ENCODE measurements around the gene ZBTB46.

Gene ZBTB46

GRCh38 chr20:63745961-63746731 lies 84.9 kb downstream of the ZBTB46 start:
- DNase-seq (no peak), ATAC-seq (ENCODE audit: insufficient read depth, low read depth) (no peak)
- H3K4me1 ChIP-seq (ENCODE audit: insufficient read depth, low read length) = peaks cover 20% of the 10 kb centered on the region
- H4K20me1 ChIP-seq (ENCODE audit: insufficient read depth, low read length) = peaks cover 12% of the 10 kb centered on the region
- H3K4me3 ChIP-seq (ENCODE audit: low read depth in 1 of 2, low read length in 2 of 2) = no peak overlapping the region
- no peaks in the 10 kb centered on the region for H3K9me3 ChIP-seq (ENCODE audit: insufficient read depth, low read length, severe bottlenecking)
- no peak overlapping the region for H2AFZ ChIP-seq (ENCODE audit: low read depth, low read length)
- TF ChIP-seq EZH2 (IDR thresholded peaks at IDR 0.05; ENCODE audit: borderline replicate concordance, low read depth, low read length, severe bottlenecking) (no peak), CTCF (IDR thresholded peaks at IDR 0.05; ENCODE audit: borderline replicate concordance, extremely low read depth, low read length, poor library complexity, severe bottlenecking) (no peak)
- H3K36me3 ChIP-seq (ENCODE audit: insufficient read depth, low read length) = peaks cover 22% of the 10 kb centered on the region
- no peaks in the 10 kb centered on the region for H3K79me2 ChIP-seq (ENCODE audit: insufficient read depth, low read length)
- no peak overlapping the region for H3K9ac ChIP-seq (ENCODE audit: low read depth, low read length)
- H3K4me2 ChIP-seq (ENCODE audit: insufficient read depth, low read length) = no peak overlapping the region
- H3K27me3 ChIP-seq (ENCODE audit: insufficient read depth, low read length, poor library complexity) = no peaks in the 10 kb centered on the region
- no peak overlapping the region for H3K27ac ChIP-seq (ENCODE audit: low read length)

- Histone ChIP-seq H3K27me3 (ENCODE audit: insufficient read depth, low read length, poor library complexity) (no peaks in the 10 kb centered on the region), H3K4me2 (ENCODE audit: insufficient read depth, low read length) (no peak overlapping the region), H3K9me3 (ENCODE audit: insufficient read depth, low read length, severe bottlenecking) (no peaks in the 10 kb centered on the region), H3K27ac (ENCODE audit: low read length) (no peak overlapping the region), H3K36me3 (ENCODE audit: insufficient read depth, low read length) (peaks cover 28% of the 10 kb centered on the region), H3K4me1 (ENCODE audit: insufficient read depth, low read length) (peaks cover 20% of the 10 kb centered on the region), H3K4me3 (ENCODE audit: low read depth in 1 of 2, low read length in 2 of 2) (no peak overlapping the region), H4K20me1 (ENCODE audit: insufficient read depth, low read length) (peaks cover 19% of the 10 kb centered on the region), H3K79me2 (ENCODE audit: insufficient read depth, low read length) (peaks cover 7% of the 10 kb centered on the region; the same call in 1 of the 2 replicates), H2AFZ (ENCODE audit: low read depth, low read length) (no peak overlapping the region), H3K9ac (ENCODE audit: low read depth, low read length) (no peak overlapping the region)
- 0 out of 3 replicates have a peak, but pooled peaks have one; percentile 7 for ATAC-seq (ENCODE audit: insufficient read depth, low read depth)
- TF ChIP-seq CTCF (IDR thresholded peaks at IDR 0.05; ENCODE audit: borderline replicate concordance, extremely low read depth, low read length, poor library complexity, severe bottlenecking) = no peak
- no peak for TF ChIP-seq EZH2 (IDR thresholded peaks at IDR 0.05; ENCODE audit: borderline replicate concordance, low read depth, low read length, severe bottlenecking)
- no peak for DNase-seq
Measured at GRCh38 chr20:63745424-63745805, 85.6 kb downstream of the ZBTB46 start.

GRCh38 chr20:63744574-63745423 lies 86.3 kb downstream of the ZBTB46 start:
- TF ChIP-seq CTCF (IDR thresholded peaks at IDR 0.05; ENCODE audit: borderline replicate concordance, extremely low read depth, low read length, poor library complexity, severe bottlenecking) = no peak
- no peak for TF ChIP-seq EZH2 (IDR thresholded peaks at IDR 0.05; ENCODE audit: borderline replicate concordance, low read depth, low read length, severe bottlenecking)
- Histone ChIP-seq H3K27me3 (ENCODE audit: insufficient read depth, low read length, poor library complexity) (no peaks in the 10 kb centered on the region), H4K20me1 (ENCODE audit: insufficient read depth, low read length) (peaks cover 19% of the 10 kb centered on the region), H3K4me2 (ENCODE audit: insufficient read depth, low read length) (no peak overlapping the region), H3K4me1 (ENCODE audit: insufficient read depth, low read length) (peaks cover 19% of the 10 kb centered on the region), H3K9me3 (ENCODE audit: insufficient read depth, low read length, severe bottlenecking) (no peaks in the 10 kb centered on the region), H3K27ac (ENCODE audit: low read length) (no peak overlapping the region), H2AFZ (ENCODE audit: low read depth, low read length) (no peak overlapping the region), H3K9ac (ENCODE audit: low read depth, low read length) (no peak overlapping the region), H3K36me3 (ENCODE audit: insufficient read depth, low read length) (peaks cover 28% of the 10 kb centered on the region), H3K79me2 (ENCODE audit: insufficient read depth, low read length) (peaks cover 8% of the 10 kb centered on the region; the same call in 1 of the 2 replicates), H3K4me3 (ENCODE audit: low read depth in 1 of 2, low read length in 2 of 2) (no peak overlapping the region)
- ATAC-seq (ENCODE audit: insufficient read depth, low read depth) (0 out of 3 replicates have a peak, but pooled peaks have one; percentile 1), DNase-seq (no peak)

All from DND-41 (cell line).